Spinal cord (tissue), 10 donors: ENCODE measurements around the gene FMO4. TPM values are rescaled to one million over a fixed set of nuclear protein-coding genes. Genes with fewer than 3 reads are reported as not detected.
"Not testable (repeated sequence)": the region's sequence is repeated elsewhere in the genome, so short reads cannot be mapped to it uniquely, and the experiment has no call there.

ENCODE experiments used
- DNase-seq, 6 donors: peaks; one replicate each; pipeline versions ENCODE4 v3.0.0 to v3.0.0-alpha.2; 2013 to 2015; ENCODE audit warnings: low spot score in 6 of 6, low read depth in 4 of 6
- H3K27ac ChIP-seq: one replicate; pipeline ENCODE4 v1.5.1; 2013; ENCODE audit warnings: low read depth, low read length, control low read depth
- H3K27me3 ChIP-seq: one replicate; pipeline ENCODE4 v1.6.1; 2013; ENCODE audit warnings: low read length; ENCODE audit not compliant: control insufficient read depth, insufficient read depth
- H3K36me3 ChIP-seq: one replicate; pipeline ENCODE4 v1.6.1; 2013; ENCODE audit warnings: low read length; ENCODE audit not compliant: control insufficient read depth, insufficient read depth
- H3K4me1 ChIP-seq: one replicate; pipeline ENCODE4 v1.6.1; 2013; ENCODE audit warnings: low read length; ENCODE audit not compliant: control insufficient read depth, insufficient read depth
- H3K4me3 ChIP-seq: one replicate; pipeline ENCODE4 v1.5.1; 2013; ENCODE audit warnings: low read depth, low read length, control low read depth
- H3K9me3 ChIP-seq: one replicate; pipeline ENCODE4 v1.6.1; 2013; ENCODE audit warnings: low read length; ENCODE audit not compliant: control insufficient read depth, insufficient read depth
- WGBS: methylation state at CpG from one replicate; pipeline ENCODE4 v1.1.5; 2013; ENCODE audit warnings: missing lambda C conversion rate; ENCODE audit not compliant: insufficient coverage; 5-methylcytosine and 5-hydroxymethylcytosine counted together
- polyA plus RNA-seq, 2 donors: library from polyadenylated mRNA; unstranded; fragments of 120-200 nt; gene quantifications; one replicate each; pipeline ENCODE4 v1.2.1, GENCODE V29; 2013; ENCODE audit not compliant: insufficient read length in 2 of 2
- total RNA-seq, 2 donors: library from RNA; depleted of rRNA in 1 of 2; stranded (reverse); fragments of 120-200 nt in 1 of 2; fragments of >200 nt in 1 of 2; gene quantifications; one replicate each; pipeline versions ENCODE4 v1.2.3 to v1.2.4, GENCODE V29; 2013 to 2014
- donor health status: healthy.

Gene FMO4
- total and polyA plus RNA-seq, 4 donors: 1.4 to 5.8 (median 4.7) TPM

DNA sequence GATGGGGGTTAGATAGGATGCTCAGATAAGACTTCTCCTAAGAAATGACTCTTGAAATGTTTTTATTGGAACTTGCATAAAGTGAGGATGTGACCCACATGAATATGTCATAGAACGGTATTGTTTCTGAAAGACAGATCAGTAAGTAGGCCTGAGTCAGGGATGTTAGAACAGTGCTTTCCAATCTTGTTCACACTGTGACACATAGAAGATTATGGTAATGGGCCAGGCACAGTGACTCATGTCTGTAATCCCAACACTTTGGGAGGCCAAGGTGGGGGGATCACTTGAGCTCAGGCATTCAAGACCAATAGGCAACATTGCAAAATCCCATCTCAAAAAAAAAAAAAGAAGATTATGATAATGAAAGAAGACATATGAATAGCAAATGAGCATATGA lies 32.9 kb downstream of the FMO4 start:
- Histone ChIP-seq H3K36me3 (no peaks in the 10 kb centered on the region), H3K4me3 (no peak overlapping the region), H3K27ac (no peak overlapping the region), H3K9me3 (no peaks in the 10 kb centered on the region), H3K27me3 (no peaks in the 10 kb centered on the region), H3K4me1 (no peaks in the 10 kb centered on the region)
- no peak for DNase-seq
- WGBS: 100% methylated on average over 1 of the region's 1 CpG

DNA sequence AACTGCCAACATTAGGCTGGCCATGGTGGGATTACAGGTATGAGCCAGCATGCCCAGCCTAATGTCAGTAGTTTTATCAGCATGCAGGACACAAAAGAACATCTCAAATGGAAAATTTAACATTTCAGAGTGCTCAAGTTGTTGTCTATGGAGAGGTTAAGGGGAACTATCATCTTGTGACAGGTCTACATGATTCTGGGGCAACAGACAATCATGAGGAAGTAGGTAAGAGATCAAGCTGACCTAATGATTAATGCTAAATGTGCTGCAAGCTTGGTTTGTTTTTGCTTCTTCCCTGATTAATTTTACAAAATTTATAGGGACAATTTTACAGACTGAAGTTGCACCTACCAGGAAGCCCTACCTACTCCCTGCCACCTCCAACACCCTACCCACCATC lies 36.6 kb downstream of the FMO4 start:
- H3K27me3 ChIP-seq: no peaks in the 10 kb centered on the region
- H3K36me3 ChIP-seq: no peaks in the 10 kb centered on the region
- DNase-seq: no peak
- H3K4me1 ChIP-seq: no peaks in the 10 kb centered on the region
- H3K27ac ChIP-seq: no peak overlapping the region
- H3K9me3 ChIP-seq: no peaks in the 10 kb centered on the region
- H3K4me3 ChIP-seq: no peak overlapping the region

DNA sequence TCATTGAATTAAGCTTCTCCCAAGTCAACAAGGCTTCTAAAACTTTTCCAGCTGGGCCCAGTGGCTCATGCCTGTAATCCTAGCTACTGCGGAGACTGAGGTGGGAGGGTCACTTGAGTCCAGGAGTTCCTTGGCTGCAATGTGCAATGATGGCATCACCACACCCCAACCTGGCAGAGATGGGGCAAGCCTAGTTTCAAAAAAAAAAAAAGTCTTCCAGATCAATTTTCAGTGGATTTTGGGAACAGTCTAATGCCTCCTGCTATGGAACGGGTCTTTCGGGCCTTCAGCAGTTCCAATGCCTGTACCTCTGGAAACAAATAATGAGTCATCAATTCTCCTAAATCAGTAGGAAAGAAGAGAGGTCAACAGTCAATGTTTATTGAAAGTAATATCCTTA lies 38.0 kb downstream of the FMO4 start:
- H3K4me3 ChIP-seq: no peak overlapping the region
- no peaks in the 10 kb centered on the region for H3K4me1 ChIP-seq
- WGBS: 100% methylated on average over 1 of the region's 3 CpGs
- H3K36me3 ChIP-seq: no peaks in the 10 kb centered on the region
- DNase-seq: no peak
- H3K27me3 ChIP-seq: no peaks in the 10 kb centered on the region
- H3K9me3 ChIP-seq: no peaks in the 10 kb centered on the region
- H3K27ac ChIP-seq: no peak overlapping the region

DNA sequence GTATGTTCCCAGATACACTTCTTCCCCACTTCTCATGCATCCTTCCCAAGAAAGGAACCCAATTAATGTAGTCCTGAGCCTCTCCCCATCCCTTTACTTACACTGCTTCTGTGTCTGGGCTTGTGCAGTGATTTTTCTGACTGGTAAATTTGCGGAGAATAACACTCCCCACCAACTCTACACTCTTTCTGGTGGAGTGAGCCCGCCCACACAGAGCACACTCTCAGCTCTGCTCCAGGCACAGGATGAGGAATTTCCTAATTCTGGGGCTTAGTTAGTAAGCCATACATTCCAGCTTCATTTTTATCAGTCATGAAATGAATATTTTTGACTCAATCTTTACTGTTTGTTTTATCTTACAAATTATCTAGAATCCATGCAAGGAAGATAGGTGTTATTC lies 38.6 kb downstream of the FMO4 start:
- no peak overlapping the region for H3K27ac ChIP-seq
- DNase-seq: no peak
- no peaks in the 10 kb centered on the region for H3K9me3 ChIP-seq
- no peaks in the 10 kb centered on the region for H3K4me1 ChIP-seq
- no peaks in the 10 kb centered on the region for H3K36me3 ChIP-seq
- no peak overlapping the region for H3K4me3 ChIP-seq
- no peaks in the 10 kb centered on the region for H3K27me3 ChIP-seq
- 80% methylated on average over 2 of the region's 2 CpGs for WGBS

DNA sequence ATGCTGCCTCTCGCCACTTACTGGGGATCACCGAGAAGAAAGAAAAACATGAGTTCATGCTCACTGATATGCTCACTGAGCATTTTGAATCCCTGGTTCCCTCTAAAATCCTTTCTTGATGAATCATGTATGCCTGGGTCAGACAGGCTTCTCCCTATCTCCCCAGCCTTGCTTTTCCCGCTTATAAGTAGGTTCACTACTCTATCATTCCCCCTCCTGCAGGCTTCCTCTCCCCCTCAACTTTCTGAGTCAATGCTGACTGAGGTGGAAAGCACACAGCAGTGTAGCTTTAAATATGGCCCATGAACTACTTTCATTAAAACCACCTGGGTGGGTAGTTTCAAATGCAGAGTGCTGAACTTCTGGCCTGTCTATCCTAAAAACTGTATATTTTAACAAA lies 41.7 kb downstream of the FMO4 start:
- DNase-seq: no peak
- H3K4me1 ChIP-seq: no peaks in the 10 kb centered on the region
- WGBS: 82% methylated on average over 3 of the region's 3 CpGs

DNA sequence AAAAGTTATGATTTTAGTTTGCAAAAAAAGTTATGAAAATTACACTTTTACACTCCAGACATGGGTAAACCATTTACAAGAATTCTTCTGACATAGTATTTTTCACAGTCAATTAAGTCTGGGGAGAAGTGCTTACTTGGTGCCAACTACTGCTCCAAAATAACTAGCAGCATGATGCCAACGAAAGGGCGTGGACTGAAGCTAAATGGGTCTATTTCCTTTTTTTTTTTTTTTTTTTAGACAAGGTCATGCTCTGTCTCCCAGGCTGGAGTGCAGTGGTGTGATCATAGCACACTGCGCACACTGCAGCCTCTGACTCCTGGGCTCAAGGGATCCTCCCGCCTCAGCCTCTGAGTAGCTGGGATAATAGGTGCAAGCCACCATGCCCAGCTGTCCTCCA lies 43.2 kb downstream of the FMO4 start:
- Histone ChIP-seq H3K4me3 (no peak overlapping the region), H3K27me3 (no peaks in the 10 kb centered on the region), H3K4me1 (no peaks in the 10 kb centered on the region), H3K27ac (no peak overlapping the region), H3K36me3 (no peaks in the 10 kb centered on the region), H3K9me3 (no peaks in the 10 kb centered on the region)
- DNase-seq: peak in 1 of 6 donors; percentile 10
- WGBS: 71% methylated on average over 4 of the region's 4 CpGs

More for the DNA sequence above, 41.7 kb downstream of the FMO4 start:
- Histone ChIP-seq H3K27me3 (no peaks in the 10 kb centered on the region), H3K9me3 (no peaks in the 10 kb centered on the region), H3K27ac (no peak overlapping the region), H3K36me3 (no peaks in the 10 kb centered on the region), H3K4me3 (no peak overlapping the region)

DNA sequence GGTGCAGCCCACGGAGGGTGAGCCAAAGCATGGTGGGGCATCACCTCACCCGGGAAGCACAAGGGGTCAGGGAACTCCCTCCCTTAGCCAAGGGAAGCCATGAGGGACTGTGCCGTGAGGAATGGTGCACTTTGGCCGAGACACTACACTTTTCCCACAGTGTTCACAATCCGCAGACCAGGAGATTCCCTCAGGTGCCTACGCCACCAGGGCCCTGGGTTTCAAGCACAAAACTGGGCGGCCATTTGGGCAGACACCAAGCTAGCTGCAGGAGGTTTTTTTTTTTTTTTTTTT lies 45.3 kb downstream of the FMO4 start:
- H3K36me3 ChIP-seq, H3K4me3 ChIP-seq, H3K27ac ChIP-seq, H3K9me3 ChIP-seq, DNase-seq, H3K4me1 ChIP-seq, H3K27me3 ChIP-seq: not testable (repeated sequence)
- WGBS: 95% methylated on average over 7 of the region's 7 CpGs

DNA sequence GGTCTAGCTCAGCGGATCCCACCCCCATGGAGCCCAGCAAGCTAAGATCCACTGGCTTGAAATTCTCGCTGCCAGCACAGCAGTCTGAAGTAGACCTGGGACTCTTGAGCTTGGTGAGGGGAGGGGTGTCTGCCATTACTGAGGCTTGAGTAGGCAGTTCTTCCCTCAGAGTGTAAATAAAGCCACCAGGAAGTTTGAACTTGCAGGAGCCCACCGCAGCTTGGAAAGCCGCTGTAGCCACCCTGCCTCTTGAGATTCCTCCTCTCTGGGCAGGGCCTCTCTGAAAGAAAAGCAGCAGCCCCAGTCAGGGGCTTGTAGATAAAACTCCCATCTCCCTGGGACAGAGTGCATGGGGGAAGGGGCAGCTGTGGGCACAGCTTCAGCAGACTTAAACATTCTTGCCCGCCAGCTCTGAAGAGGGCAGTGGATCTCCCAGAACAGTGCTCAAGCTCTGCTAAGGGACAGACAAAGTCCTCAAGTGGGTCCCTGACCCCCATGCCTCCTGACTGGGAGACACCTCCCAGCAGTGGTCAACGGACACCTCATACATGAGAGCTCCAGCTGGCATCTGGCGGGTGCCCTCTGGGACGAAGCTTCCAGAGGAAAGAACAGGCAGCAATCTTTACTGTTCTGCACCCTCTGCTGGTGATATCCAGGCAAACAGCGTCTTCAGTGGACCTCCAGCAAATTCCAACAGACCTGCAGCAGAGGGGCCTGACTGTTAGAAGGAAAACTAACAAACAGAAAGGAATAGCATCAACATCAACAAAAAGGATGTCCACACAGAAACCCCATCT lies 45.9 kb downstream of the FMO4 start:
- WGBS: 83% methylated on average over 8 of the region's 9 CpGs
- not testable (repeated sequence) for H3K4me3 ChIP-seq, H3K4me1 ChIP-seq, H3K36me3 ChIP-seq, H3K27ac ChIP-seq, DNase-seq, H3K9me3 ChIP-seq, H3K27me3 ChIP-seq

DNA sequence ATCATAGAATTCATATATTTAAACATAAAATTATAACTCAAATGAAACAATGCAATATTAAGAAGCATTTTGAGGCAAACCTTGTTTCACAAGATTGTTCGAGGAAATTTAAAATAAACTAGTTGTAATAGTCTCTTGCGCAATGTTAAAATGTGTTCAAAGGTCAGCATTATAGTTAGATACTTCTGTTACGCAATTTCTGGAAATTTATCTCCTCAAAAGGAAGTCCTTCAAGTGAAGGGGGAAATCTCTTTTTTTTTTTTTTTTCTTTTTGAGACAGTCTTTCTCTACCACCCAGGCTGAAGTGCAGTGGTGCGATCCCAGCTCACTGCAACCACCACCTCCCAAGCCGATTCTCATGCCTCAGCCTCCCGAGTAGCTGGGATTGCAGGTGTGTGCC lies 52.1 kb downstream of the FMO4 start:
- Histone ChIP-seq H3K36me3 (no peaks in the 10 kb centered on the region), H3K4me3 (no peak overlapping the region), H3K9me3 (no peaks in the 10 kb centered on the region), H3K27ac (no peak overlapping the region), H3K4me1 (no peaks in the 10 kb centered on the region), H3K27me3 (no peaks in the 10 kb centered on the region)
- no CpG with 5 or more reads among the region's 6 CpGs for WGBS
- no peak for DNase-seq

DNA sequence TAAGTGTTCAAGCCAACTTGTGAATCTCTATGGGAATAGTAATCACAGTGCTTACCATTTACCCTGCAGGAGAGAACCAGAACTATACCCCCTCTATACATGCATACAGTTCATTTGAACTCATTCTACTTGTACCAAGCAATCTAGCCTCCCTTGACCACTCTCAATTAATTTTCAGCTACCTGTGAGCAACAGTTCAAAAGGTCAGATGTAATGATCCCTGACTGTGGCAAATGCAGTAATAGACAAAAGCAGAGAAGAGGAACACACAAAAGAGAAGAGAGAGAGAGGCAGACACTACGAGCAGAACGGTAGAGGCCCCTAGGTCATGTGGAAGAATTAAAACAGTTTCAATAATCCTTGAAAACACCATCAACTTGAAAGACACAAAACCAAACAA lies 52.8 kb downstream of the FMO4 start:
- H3K27ac ChIP-seq: no peak overlapping the region
- H3K36me3 ChIP-seq: no peaks in the 10 kb centered on the region
- WGBS: no CpG with 5 or more reads among the region's 2 CpGs
- H3K4me1 ChIP-seq: no peaks in the 10 kb centered on the region
- H3K27me3 ChIP-seq: no peaks in the 10 kb centered on the region
- no peak overlapping the region for H3K4me3 ChIP-seq
- DNase-seq: peak in 1 of 6 donors; percentile 6
- H3K9me3 ChIP-seq: no peaks in the 10 kb centered on the region
